ENCODE measurements around the gene CMIP. TPM values are rescaled to one million over a fixed set of nuclear protein-coding genes. Genes with fewer than 3 reads are reported as not detected.

CMIP gene
- total RNA-seq, 1 experiment from 2014 or later: 63.7 TPM

- ChIA-PET CTCF (interaction anchor here (1.2 kb wide), 1 partner anchor 53 kb away, joined by 3 read pairs; no protein-coding TSS in a partner anchor), POLR2A (no interaction called here)
- no peak overlapping the region for H3K4me3 Mint-ChIP-seq
- no peaks in the 10 kb centered on the region for H3K27me3 Mint-ChIP-seq (ENCODE audit: low read depth)
- H3K36me3 Mint-ChIP-seq: peaks cover 10% of the 10 kb centered on the region
- peaks cover 20% of the 10 kb centered on the region for H3K9me3 Mint-ChIP-seq
- no peak for TF ChIP-seq AFF4 (CRISPR knock-in tag; IDR thresholded peaks at IDR 0.05; ENCODE audit: borderline replicate concordance)
- TF ChIP-seq EMX1 (CRISPR knock-in tag; IDR thresholded peaks at IDR 0.05): no peak
- no peak for TF ChIP-seq TEAD1 (CRISPR knock-in tag; IDR thresholded peaks at IDR 0.05)
- TF ChIP-seq STAT6 (CRISPR knock-in tag; conservative IDR thresholded peaks at IDR 0.05; ENCODE audit: low read depth): no peak
- TF ChIP-seq NFE2L1 (CRISPR knock-in tag; IDR thresholded peaks at IDR 0.05): no peak
- TF ChIP-seq NFATC4 (CRISPR knock-in tag; IDR thresholded peaks at IDR 0.05): no peak
- no peak for TF ChIP-seq JUN (CRISPR knock-in tag; IDR thresholded peaks at IDR 0.05)
- no peak for TF ChIP-seq RELA (CRISPR knock-in tag; IDR thresholded peaks at IDR 0.05; ENCODE audit: borderline replicate concordance)
- no peak for TF ChIP-seq MAX (CRISPR knock-in tag; IDR thresholded peaks at IDR 0.05)
- no peak for TF ChIP-seq ZNF423 (CRISPR knock-in tag; IDR thresholded peaks at IDR 0.05)
- TF ChIP-seq CREM (CRISPR knock-in tag; IDR thresholded peaks at IDR 0.05): no peak
- TF ChIP-seq SMAD3 (CRISPR knock-in tag; IDR thresholded peaks at IDR 0.05; ENCODE audit: borderline replicate concordance): no peak
- no peak for TF ChIP-seq KAT7 (CRISPR knock-in tag; IDR thresholded peaks at IDR 0.05; ENCODE audit: borderline replicate concordance)
- no peak for TF ChIP-seq SOX15 (CRISPR knock-in tag; IDR thresholded peaks at IDR 0.05)
- TF ChIP-seq FOXP1 (CRISPR knock-in tag; IDR thresholded peaks at IDR 0.05; ENCODE audit: borderline replicate concordance): no peak
- no peak for TF ChIP-seq ZNF317 (CRISPR knock-in tag; IDR thresholded peaks at IDR 0.05; ENCODE audit: borderline replicate concordance, low read depth)
- no peak for TF ChIP-seq TCF7 (CRISPR knock-in tag; IDR thresholded peaks at IDR 0.05; ENCODE audit: low read depth)
- no peak for DNase-seq (ENCODE audit: low spot score)
- H3K4me1 Mint-ChIP-seq: peaks cover 18% of the 10 kb centered on the region
- H3K27ac Mint-ChIP-seq: peak overlapping the region; percentile 22
- ATAC-seq: no peak
Measured at GRCh38 chr16:81532491-81533174, 88.0 kb downstream of the CMIP start.

GRCh38 chr16:81533175-81533507 is 88.5 kb downstream of the CMIP start:
- 0 out of 2 replicates have a peak overlapping the region, but pooled peaks have one; percentile 22 for H3K27ac Mint-ChIP-seq
- peaks cover 6% of the 10 kb centered on the region for H3K36me3 Mint-ChIP-seq
- no peaks in the 10 kb centered on the region for H3K27me3 Mint-ChIP-seq (ENCODE audit: low read depth)
- CTCF ChIA-PET: no interaction called here
- peaks cover 15% of the 10 kb centered on the region for H3K9me3 Mint-ChIP-seq
- peaks cover 23% of the 10 kb centered on the region for H3K4me1 Mint-ChIP-seq
- TF ChIP-seq E2F4 (CRISPR knock-in tag; IDR thresholded peaks at IDR 0.05; ENCODE audit: borderline replicate concordance, low read depth) (no peak), TEAD1 (CRISPR knock-in tag; IDR thresholded peaks at IDR 0.05) (no peak), HMGXB4 (CRISPR knock-in tag; IDR thresholded peaks at IDR 0.05) (no peak), ZNF219 (CRISPR knock-in tag; IDR thresholded peaks at IDR 0.05; ENCODE audit: borderline replicate concordance) (no peak), PRRX2 (CRISPR knock-in tag; IDR thresholded peaks at IDR 0.05) (no peak), ZNF121 (CRISPR knock-in tag; IDR thresholded peaks at IDR 0.05) (no peak), ATF3 (CRISPR knock-in tag; conservative IDR thresholded peaks at IDR 0.05) (no peak), JAZF1 (CRISPR knock-in tag; IDR thresholded peaks at IDR 0.05) (no peak)
- POLR2A ChIA-PET: no interaction called here
- DNase-seq (ENCODE audit: low spot score) (no peak), ATAC-seq (no peak)
- no peak overlapping the region for H3K4me3 Mint-ChIP-seq

All from WTC11 (cell line).